ENCODE measurements around the gene SLC30A3. TPM values are rescaled to one million over a fixed set of nuclear protein-coding genes. Genes with fewer than 3 reads are reported as not detected.

The SLC30A3 gene
- total RNA-seq, 4 donors from 2014 or later, result not detected

GRCh38 chr2:27251766-27252165 lies 11.1 kb downstream of the SLC30A3 start:
- TF ChIP-seq CTCF (IDR thresholded peaks at IDR 0.05; ENCODE audit: low read depth), result no peak

- TF ChIP-seq CTCF (IDR thresholded peaks at IDR 0.05; ENCODE audit: low read depth), result no peak
These were observed 12.0 kb downstream of the SLC30A3 start for GRCh38 chr2:27250652-27251379.

GRCh38 chr2:27249891-27250651 lies 12.8 kb downstream of the SLC30A3 start:
- no peak for TF ChIP-seq CTCF (IDR thresholded peaks at IDR 0.05; ENCODE audit: low read depth)

- TF ChIP-seq CTCF (IDR thresholded peaks at IDR 0.05; ENCODE audit: low read depth), result no peak
These were observed 13.5 kb downstream of the SLC30A3 start for GRCh38 chr2:27249159-27249890.

GRCh38 chr2:27247893-27248292 lies 15.0 kb downstream of the SLC30A3 start:
- TF ChIP-seq CTCF (IDR thresholded peaks at IDR 0.05; ENCODE audit: low read depth), result no peak

- TF ChIP-seq CTCF (IDR thresholded peaks at IDR 0.05; ENCODE audit: low read depth), result no peak
These were observed 17.2 kb downstream of the SLC30A3 start for GRCh38 chr2:27245626-27246025.

GRCh38 chr2:27245116-27245515 lies 17.7 kb downstream of the SLC30A3 start:
- TF ChIP-seq CTCF (IDR thresholded peaks at IDR 0.05; ENCODE audit: low read depth), result no peak
